ENCODE measurements around the gene GINS1.

The GINS1 gene

DNA sequence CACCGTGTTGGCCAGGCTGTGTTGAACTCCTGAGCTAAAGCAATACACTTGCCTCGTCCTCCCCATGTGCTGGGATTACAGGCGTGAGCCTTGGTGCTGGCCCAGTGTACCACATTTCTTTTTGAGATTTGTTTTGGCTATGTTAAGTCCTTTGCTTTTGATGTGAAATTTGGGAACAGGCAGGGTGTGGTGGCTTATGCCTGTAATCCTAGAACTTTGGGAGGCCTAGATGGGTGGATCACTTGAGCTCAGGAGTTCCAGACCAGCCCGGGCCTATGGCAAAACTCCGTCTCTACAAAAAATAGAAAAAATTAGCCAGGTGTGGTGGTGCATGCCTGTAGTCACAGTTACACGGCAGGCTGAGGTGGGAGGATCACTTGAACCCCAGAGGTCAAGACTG, 40.2 kb downstream of the GINS1 start:
- H3K4me3 ChIP-seq (ENCODE audit: low read depth, low read length) = no peak overlapping the region
- DNase-seq (ENCODE audit: low read depth) = no peak

DNA sequence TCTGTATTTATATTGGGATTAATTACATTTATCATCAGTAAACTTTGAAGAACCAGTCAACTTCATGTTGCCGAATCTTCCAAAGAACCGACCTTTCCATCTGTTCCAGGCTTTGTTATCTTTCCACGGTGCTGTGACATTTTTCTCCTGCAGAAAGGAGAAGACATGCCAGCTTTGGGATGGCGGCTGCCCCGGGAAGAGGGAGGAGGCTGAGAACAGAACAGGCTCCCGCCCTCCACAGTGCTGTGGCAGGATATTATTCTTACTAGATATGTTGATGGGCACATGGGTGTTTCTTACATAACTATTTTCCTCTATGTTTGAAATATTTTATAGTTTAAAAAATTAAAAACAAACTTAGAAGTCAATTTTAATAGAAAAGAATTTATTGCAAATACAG, 44.9 kb downstream of the GINS1 start:
- no peak overlapping the region for H3K4me3 ChIP-seq (ENCODE audit: low read depth, low read length)
- no peak for DNase-seq (ENCODE audit: low read depth)

DNA sequence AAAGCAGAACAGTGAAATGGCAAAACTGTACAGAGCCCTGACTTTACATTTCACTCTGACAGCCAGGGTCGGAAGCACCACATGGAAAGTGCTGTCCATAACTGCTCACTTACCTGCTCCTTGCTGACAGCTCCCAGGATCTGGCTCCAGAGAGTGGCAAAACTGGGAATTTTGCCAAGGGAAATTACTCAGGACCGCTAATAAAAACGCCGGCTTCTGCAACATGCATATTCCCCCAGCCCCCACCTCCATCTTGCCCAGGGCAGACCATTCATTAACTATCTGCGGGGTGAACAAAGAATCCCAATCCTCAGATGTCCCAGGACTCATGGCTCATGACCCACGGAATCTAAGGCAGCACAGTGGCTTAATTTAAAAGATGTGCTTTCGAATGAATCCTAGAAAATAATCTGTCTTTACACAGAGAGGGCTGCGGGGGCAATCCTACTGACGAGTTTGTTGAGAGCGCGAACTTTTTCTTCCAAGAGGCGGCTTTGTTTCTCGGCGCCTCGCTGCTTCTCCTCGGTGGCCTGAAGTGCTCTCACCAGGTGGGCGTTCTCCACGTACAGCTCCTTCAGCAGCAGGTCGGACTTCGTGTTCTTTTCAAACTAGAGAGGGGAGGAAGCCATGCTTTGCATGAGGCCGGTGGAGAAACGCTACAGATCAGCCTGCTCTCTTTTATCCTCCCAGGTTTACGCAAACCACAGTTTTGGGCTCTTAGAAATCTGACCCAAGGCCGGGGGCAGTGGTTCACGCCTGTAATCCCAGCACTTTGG, 45.8 kb downstream of the GINS1 start:
- no peak for DNase-seq (ENCODE audit: low read depth)
- H3K4me3 ChIP-seq (ENCODE audit: low read depth, low read length) = no peak overlapping the region

DNA sequence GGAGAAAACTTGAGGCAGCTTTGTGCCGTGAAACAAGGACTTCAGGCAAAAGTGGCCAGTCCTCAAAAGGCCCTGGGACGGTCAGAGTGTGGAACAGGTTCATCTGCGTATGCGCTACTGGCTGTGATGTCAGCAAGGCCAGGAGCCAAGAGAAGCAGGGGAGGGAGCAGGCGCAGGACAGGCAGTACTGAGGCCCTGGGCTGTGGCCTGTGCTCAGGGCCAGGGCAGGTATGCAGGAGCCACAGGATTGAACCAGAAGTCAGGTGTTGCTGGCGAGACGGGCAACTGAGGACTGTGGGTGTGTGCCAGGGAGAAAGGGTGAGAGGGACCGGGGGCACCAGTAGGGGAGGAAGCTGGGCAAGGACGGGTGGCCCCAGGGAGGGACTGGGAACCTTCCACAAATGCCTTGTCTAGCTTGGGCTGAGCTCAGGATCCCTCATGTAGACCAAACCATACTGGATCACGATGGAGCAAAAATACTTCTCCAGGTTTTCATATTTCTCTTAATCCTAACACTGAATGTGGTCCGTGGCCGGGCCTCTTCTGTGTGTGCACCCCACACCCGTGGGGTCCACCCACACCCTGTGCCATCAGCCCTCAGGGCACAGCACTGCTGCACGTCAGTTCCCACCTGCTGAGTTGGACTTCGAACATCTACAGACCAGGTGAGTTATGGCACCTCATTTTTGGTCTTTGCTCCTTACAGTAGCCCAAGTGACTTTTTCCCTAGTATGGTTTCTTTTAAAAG, 46.9 kb downstream of the GINS1 start:
- H3K4me3 ChIP-seq (ENCODE audit: low read depth, low read length) = no peak overlapping the region
- DNase-seq (ENCODE audit: low read depth) = no peak

DNA sequence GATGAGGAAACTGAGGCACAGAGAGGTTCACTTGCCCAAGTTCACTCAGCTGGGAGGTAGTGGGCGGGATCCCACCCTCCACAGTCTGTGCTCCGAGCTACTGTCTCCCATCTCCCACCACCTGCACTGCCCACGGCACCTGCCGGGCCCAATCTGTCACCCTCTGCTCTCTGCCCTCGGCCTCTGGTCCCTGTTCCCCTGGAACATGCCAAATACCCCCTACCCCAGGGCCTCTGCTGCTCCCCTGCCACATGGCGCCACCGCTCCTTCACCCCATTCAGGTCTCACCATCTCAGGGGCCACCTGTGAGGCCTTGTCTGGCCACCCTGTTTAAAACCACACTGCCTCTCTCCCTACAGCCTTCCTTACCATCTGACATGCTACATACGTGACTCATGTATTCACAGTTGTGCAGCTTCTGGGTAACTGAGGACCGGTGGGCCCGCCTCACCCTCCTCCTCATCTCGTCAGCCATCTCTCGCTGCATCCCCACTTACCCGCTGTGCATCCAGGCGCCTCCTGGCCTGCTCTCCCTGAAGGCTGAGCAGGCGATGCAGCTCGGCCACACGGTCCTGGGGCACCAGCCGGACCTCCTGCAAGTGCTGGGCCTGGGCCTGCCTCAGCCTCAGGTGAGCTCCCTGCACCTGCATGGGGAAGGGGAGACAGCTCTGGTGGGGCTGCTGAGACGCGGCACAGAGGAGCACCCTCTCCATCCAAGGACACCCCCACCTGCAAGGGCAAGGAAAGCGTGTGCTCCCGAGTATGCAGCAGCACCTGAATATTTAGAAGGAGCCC, 50.6 kb downstream of the GINS1 start:
- DNase-seq (ENCODE audit: low read depth) = no peak
- no peak overlapping the region for H3K4me3 ChIP-seq (ENCODE audit: low read depth, low read length)

DNA sequence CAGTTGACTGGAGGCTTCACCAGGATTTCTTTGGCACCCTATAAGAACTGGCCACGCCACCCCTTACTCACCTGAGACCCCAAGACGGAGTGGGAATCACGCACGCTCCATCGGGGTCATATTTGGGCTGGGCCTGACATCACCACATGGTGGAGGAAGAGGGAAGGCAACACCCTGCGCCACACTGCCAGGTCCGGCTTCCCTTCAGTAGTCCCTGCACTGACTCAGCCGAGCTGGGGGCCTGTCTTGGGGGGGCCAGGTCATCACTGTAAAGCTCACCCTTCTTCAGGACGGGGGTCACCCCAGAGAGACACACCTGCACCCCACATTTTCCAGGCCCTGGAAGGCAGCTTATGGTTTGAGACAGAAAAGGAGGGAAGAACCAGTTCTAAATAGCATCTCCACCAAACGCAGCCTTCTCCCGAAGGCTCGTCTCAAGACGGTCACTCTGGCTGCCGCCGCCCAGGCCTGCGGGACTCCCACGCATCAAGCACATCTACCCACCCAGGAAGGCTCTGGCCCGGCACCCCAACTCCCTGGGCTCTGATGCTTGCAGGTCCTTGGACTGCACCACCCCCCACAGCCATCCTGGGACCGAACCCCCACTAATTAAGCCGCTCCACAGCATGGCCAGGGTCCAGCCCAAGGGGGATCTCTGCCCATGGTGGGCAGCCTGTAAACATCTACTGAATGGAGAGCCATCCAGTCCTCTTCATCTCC, 51.8 kb downstream of the GINS1 start:
- no peak overlapping the region for H3K4me3 ChIP-seq (ENCODE audit: low read depth, low read length)
- no peak for DNase-seq (ENCODE audit: low read depth)

DNA sequence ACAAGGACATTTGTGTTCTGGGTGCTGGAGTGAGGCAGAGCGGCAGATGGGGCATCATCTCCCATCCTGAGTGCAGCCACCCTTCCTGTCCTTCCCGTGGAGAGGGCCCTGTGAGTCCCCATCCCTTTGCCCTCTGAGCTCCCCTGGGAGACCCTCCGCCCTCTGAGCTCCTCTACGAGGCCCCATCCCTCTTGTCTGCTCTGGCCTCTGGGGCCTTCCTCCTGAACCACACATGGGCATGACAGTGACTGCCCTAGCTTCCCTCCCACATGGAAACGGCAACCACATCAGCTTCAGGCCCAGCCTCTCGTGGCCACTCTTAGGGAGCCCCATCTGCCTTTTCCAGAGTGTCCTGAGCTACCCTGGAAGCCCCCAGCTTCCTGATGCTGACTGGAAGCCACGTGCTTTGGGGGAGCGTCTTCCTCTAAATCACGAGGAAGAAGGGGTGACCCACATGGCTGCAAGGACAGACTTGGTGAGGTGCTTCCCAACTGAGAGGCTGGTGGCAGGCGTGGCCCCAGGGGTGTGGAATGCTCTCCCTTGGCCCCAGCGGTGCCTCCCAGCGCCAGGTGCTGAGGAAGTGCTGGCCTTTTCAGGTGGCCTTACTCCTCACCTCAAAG, 52.6 kb downstream of the GINS1 start:
- no peak for DNase-seq (ENCODE audit: low read depth)
- no peak overlapping the region for H3K4me3 ChIP-seq (ENCODE audit: low read depth, low read length)

DNA sequence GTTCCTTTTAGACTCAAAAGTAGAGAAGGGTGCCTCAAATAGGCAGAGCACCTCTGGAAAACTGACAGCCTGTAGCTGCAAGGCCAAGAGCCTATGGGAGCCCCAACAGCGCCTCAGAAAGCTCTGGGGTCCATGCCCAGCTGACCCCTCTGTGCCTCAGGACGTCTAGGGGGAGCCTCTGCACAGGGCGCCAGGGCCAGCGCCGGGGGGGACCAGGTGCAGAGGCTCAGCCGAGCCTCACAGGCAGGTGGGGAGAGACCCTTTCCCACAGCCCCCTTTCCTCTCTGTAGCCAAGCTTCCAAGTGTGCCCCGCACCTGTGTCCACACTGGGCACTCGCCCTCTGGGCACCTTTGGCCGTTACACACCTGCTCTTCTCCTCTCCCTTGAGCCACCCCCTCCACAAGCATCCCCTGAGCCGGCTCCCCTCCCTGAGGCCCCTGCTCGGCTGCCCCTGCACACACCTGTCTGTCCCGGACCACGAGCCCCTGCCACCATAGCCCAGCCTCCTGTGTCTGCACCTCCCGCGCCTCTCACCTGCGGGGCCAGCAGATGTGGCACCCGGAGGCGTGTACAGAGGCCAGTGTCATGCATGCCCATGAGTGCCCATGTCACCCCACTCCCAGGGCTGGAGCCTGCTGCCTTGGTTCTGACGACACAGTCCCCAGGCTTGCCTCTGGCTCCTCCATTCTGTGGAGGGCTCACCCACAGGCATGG, 53.2 kb downstream of the GINS1 start:
- no peak for DNase-seq (ENCODE audit: low read depth)
- H3K4me3 ChIP-seq (ENCODE audit: low read depth, low read length) = no peak overlapping the region

DNA sequence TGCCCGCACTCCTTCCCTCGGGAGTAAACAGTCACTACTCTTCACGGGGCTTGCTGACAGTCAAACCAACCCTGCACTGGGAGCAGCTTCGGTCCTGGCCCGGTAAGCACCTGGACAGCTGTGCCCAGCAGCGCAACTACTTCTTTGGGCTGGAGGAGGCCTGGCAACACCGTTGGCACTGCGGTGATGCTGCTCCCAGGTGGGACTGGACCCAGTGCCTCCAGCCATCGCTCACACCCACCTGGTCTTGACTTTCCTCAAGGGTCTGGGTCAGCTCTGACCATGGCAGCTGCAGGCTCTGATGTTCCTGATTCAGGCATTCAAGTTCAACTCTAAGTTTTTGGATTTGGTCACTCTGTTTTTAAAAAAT, 53.8 kb downstream of the GINS1 start:
- no peak overlapping the region for H3K4me3 ChIP-seq (ENCODE audit: low read depth, low read length)
- no peak for DNase-seq (ENCODE audit: low read depth)

DNA sequence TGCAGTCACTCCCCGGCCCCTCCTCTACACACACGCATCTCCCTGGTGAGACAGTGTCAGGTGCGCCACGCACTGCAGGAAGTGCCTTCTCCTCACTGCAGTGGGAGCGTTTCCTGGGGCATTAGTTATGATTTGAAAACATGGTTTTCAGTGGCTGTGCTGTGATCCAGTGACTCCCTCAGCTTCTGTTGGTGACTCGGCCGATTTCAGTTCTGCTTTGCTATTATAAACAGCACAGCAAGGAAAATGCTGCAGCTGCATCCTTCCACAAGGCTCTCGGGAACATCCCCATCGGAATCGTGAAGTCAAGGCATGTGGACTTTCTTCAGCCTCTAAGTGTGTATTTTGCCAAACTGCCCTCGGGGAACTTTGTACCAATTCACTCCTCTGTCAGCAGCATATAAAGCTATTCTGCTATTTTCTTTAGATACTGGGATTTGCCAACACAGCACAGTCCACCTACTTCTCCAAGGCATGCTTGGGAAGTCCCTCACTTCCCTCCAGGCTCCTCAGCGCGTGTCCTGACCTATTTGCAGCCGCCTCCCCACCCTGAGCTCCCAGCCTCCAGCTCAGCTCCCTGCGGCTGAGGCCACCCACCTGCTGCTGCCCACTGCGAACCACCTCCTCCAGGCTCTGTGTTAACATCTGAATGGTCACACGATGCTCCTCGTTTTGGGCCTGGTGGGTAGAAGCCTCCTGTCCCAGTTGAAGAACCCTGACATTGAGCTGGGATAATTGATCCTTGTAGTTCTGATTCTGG, 54.5 kb downstream of the GINS1 start:
- DNase-seq (ENCODE audit: low read depth) = no peak
- no peak overlapping the region for H3K4me3 ChIP-seq (ENCODE audit: low read depth, low read length)

DNA sequence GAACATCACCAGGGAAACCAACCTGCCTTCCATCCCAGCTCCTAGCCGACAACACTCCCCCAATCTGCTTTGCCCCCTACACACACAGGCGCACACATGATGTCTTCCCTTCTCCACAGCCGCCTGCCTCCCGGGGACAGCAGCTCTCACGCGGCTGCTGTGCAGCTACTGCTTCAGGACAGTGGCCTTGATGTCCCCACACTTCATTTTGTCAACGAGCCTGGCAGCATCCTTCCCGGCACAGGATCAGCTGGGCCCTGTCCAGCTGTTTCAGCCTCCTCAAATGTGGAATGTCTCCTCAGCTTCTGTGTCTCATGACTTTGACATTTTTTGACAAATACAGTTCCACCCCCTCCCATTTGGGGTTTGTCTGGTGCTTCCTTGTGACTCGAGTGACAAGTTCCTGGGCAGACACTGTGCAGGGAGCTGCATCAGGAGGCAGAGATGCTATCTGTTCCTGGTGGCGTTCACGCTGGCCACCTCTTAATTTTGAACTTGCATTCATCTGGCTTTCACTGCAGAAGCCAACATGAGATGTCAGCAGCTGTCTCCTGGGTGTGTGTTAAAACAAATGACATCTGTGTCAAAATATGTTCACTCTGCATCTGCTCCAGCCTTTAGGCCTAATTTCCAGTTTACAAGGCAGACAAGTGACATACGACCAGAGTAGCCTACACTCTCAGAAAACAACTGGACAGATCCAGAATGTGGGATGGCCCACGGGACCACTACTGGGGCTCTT, 57.2 kb downstream of the GINS1 start:
- no peak for DNase-seq (ENCODE audit: low read depth)
- no peak overlapping the region for H3K4me3 ChIP-seq (ENCODE audit: low read depth, low read length)

DNA sequence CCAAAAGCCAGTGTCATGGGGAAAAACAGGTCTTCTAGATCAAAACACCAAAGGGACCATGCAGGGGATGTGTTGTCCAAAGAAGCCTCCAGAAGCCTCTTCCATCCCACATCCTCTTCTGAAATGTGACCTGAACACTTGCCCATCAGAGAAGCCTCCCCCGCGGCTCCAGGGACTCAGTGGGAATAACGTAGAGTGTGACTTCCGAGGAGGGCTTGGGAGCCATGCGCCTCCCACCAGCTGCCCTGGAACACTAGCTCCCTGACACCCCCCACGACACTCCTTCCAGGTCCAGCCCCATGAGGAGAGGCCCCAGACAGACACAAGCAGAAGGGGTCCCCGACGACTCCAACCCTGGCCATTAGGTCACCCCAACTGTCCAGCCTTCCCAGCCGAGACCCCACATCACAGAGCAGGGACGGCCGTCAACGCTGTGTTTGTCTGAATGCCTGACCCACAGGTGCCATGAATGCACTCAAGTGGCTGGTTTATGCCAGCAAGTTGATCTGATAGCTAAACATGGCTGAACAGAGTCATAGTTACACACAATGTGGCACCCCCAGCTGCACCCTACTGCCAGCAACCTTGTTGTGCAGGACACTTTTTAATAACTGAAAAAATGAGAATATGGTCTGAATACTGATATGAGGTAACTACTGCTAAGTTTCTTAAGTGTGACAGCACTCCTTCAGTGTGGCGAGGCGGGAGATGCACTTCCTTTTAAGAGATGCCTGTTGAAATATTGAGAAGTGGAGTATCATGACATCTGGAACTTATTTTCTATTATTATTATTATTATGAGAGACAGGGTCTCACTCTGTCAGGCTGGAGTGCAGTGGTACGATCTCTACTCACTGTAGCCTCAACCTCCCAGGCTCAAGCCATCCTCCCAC, 58.0 kb downstream of the GINS1 start:
- DNase-seq (ENCODE audit: low read depth) = no peak
- H3K4me3 ChIP-seq (ENCODE audit: low read depth, low read length) = no peak overlapping the region

DNA sequence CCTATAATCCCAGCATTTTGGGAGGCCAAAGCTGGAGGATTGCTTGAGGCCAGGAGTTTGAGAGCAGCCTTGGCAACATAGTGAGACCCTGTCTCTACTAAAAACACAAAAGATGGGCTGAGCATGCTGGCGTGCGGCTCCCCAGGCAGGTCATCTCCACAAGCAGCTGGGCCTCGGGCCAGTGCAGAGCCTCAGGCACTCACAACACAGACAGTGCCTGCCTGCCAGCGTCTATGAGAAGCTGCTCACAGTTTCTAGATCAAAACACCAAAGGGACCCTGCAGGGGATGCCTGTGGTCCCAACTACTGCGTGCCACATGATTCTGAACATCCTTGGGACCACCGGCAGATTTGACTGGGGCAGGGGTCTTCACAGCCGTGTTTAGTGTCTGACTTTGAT, 59.4 kb downstream of the GINS1 start:
- H3K4me3 ChIP-seq (ENCODE audit: low read depth, low read length) = no peak overlapping the region
- no peak for DNase-seq (ENCODE audit: low read depth)

DNA sequence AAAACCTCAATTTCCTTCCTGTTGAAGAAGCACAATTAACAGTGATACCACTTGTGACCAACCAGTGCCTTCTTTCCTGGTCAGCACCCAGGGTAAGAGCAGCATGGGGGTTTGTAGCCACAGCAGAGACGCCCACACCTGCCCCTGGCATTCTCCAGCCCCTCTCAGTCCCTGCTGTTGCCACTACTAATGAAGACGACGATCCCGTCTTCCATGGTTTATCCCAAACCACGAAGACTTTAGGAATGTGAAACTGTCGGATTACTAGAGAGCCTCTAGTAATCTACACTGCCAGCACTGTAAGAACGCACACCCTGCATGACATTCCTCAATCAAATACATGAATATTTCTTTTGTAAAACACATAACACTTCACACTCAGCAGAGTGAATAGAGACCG, 60.0 kb downstream of the GINS1 start:
- DNase-seq (ENCODE audit: low read depth) = no peak
- no peak overlapping the region for H3K4me3 ChIP-seq (ENCODE audit: low read depth, low read length)

DNA sequence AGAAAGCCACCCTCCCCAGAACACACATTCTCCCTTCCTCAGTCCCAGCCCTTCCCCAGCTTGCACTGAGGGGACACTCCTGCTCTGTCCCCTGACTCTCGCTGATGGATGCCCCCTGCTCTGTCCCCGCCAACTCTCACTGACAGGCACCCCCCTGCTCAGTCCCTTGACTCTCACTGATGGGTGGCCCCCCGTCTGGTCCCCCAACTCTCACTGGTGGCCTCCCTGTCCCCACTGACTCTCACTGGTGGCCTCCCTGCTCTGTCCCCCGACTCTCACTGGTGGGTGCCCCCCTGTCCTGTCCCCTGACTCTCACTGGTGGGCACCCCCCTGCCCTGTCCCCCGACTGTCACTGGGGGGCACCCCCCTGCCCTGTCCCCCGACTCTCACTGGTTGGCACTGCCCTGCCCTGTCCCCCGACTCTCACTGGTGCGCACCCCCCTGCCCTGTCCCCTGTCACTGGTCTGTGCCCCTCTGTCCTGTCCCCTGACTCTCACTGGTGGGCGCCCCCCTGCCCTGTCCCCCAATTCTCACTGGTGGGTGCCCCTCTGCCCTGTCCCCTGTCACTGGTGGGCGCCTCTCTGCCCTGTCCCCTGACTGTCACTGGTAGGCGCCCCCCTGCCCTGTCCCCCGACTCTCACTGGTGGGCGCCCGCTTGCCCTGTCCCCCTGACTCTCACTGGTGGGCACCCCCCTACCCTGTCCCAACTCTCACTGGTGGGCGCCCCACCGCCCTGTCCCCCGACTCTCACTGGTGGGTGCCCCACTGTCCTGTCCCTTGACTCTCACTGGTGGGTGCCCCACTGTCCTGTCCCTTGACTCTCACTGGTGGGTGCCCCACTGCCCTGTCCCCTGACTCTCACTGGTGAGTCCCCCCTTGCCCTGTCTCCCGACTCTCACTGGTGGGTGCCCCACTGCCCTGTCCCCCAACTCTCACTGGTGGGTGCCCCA, 60.9 kb downstream of the GINS1 start:
- no peak overlapping the region for H3K4me3 ChIP-seq (ENCODE audit: low read depth, low read length)
- no peak for DNase-seq (ENCODE audit: low read depth)
